ENCODE results near the gene THRB. TPM values are rescaled to one million over a fixed set of nuclear protein-coding genes. Genes with fewer than 3 reads are reported as not detected.

The THRB gene
- total RNA-seq, 3 donors from 2014 or later = 29.8 to 40.2 (median 39.2) TPM

DNA sequence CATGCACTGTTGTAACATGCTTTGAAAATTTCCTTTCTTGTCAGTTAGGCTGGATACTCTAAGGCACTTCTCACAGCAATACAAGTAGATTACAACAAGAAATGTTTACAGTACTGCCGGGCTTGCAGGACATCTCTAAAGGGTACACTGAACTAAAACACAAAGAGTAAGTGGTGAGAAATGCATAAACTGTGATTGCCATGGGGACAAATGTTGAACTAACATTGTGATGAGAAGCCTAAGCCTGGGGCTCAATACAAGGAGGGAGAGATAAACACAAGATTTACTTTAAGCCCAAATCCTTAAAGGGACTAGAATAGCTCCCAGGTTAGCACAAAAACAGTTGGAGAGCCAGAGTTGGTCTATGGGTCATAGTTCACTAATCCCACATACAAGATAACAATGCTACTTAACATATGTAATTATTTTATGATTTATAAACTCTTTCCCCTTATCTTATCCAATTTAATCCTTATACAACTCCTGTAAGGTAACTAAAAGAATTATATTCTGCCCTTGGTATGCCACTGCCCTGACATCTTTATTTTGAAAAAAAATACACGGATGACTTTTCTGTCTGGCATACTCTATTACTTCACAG, 126.9 kb downstream of the THRB start:
- Histone ChIP-seq H3K36me3 (no peaks in the 10 kb centered on the region), H3K27ac (no peak overlapping the region), H3K4me1 (peaks cover 0 to 16% of the 10 kb centered on the region in 2 donors), H3K4me3 (no peak overlapping the region), H3K27me3 (no peaks in the 10 kb centered on the region), H3K9me3 (no peaks in the 10 kb centered on the region)
- no peak for DNase-seq (ENCODE audit: low spot score in 2 of 2)
- TF ChIP-seq POLR2AphosphoS5 (IDR thresholded peaks at IDR 0.05) = no peak
- TF ChIP-seq POLR2A (IDR thresholded peaks at IDR 0.05) = no peak
- TF ChIP-seq, protein P1, sequence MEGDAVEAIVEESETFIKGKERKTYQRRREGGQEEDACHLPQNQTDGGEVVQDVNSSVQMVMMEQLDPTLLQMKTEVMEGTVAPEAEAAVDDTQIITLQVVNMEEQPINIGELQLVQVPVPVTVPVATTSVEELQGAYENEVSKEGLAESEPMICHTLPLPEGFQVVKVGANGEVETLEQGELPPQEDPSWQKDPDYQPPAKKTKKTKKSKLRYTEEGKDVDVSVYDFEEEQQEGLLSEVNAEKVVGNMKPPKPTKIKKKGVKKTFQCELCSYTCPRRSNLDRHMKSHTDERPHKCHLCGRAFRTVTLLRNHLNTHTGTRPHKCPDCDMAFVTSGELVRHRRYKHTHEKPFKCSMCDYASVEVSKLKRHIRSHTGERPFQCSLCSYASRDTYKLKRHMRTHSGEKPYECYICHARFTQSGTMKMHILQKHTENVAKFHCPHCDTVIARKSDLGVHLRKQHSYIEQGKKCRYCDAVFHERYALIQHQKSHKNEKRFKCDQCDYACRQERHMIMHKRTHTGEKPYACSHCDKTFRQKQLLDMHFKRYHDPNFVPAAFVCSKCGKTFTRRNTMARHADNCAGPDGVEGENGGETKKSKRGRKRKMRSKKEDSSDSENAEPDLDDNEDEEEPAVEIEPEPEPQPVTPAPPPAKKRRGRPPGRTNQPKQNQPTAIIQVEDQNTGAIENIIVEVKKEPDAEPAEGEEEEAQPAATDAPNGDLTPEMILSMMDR (IDR thresholded peaks at IDR 0.05) = no peak
- intact Hi-C loops (cut with DNase I; ENCODE audit: low total_unique reads) = no loop called here

GRCh38 chr3:24367216-24367615, 127.4 kb downstream of the THRB start:
- intact Hi-C loops (cut with DNase I; ENCODE audit: low total_unique reads) = no loop called here

DNA sequence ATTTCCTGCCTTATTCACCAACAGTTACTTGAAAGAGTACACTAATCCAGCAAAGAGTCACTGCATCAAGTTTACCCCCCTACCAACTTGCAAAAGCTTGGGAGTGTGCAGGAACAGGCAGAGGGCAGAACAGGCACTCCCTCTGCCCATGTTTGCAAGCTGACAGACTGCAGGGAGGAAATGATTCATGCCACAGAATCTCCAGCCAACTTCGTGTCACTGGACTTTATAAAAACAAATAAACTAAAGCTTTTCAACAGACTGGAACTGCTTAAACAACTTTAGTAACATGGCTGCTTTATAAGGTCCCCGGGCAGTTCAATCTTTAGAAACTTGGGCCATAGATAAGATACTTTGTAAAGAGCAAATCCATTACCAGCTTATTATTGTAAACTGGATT, 129.5 kb downstream of the THRB start:
- H3K4me3 ChIP-seq = no peak overlapping the region
- DNase-seq (ENCODE audit: low spot score in 2 of 2) = peak; percentile 51 to 59
- H3K27me3 ChIP-seq = no peaks in the 10 kb centered on the region
- TF ChIP-seq, protein P1 (IDR thresholded peaks at IDR 0.05) = no peak
- TF ChIP-seq POLR2A (IDR thresholded peaks at IDR 0.05) (no peak), POLR2AphosphoS5 (IDR thresholded peaks at IDR 0.05) (no peak)
- H3K4me1 ChIP-seq = peaks cover 0 to 12% of the 10 kb centered on the region in 2 donors
- H3K9me3 ChIP-seq = no peaks in the 10 kb centered on the region
- H3K36me3 ChIP-seq = no peaks in the 10 kb centered on the region
- H3K27ac ChIP-seq = peak overlapping the region; percentile 11 to 66
- intact Hi-C loops (cut with DNase I; ENCODE audit: low total_unique reads) = no loop called here

More at GRCh38 chr3:24367216-24367615, 127.4 kb downstream of the THRB start:
- H3K4me3 ChIP-seq = no peak overlapping the region
- no peaks in the 10 kb centered on the region for H3K36me3 ChIP-seq
- H3K9me3 ChIP-seq = no peaks in the 10 kb centered on the region
- DNase-seq (ENCODE audit: low spot score in 2 of 2) = no peak
- TF ChIP-seq, protein P1 (IDR thresholded peaks at IDR 0.05) = no peak
- TF ChIP-seq POLR2A (IDR thresholded peaks at IDR 0.05) (no peak), POLR2AphosphoS5 (IDR thresholded peaks at IDR 0.05) (no peak)
- H3K27me3 ChIP-seq = no peaks in the 10 kb centered on the region
- no peak overlapping the region for H3K27ac ChIP-seq
- H3K4me1 ChIP-seq = peaks cover 0 to 12% of the 10 kb centered on the region in 2 donors

DNA sequence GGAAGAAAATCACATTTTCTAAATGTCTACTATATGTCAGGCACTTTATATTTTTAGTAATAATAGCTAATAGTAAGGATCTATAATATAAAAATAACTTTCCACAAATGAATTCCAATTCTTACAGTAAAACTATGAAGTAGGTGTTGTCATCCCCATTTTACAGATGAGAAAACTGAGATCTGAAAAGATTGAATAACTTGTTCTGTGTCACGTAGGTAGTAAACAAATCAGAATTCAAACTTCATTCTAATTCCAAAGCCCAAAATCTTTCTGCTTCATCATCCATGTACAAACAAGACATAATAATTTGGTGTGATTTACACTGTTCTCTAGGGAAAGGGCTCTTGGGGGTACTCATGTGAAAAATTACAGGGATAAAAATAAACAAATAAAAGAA, 130.3 kb downstream of the THRB start:
- TF ChIP-seq, protein P1 (IDR thresholded peaks at IDR 0.05) = no peak
- TF ChIP-seq POLR2A (IDR thresholded peaks at IDR 0.05) = no peak
- no peak for TF ChIP-seq POLR2AphosphoS5 (IDR thresholded peaks at IDR 0.05)
- no peaks in the 10 kb centered on the region for H3K27me3 ChIP-seq
- no peak overlapping the region for H3K4me3 ChIP-seq
- intact Hi-C loops (cut with DNase I; ENCODE audit: low total_unique reads) = no loop called here
- no peaks in the 10 kb centered on the region for H3K9me3 ChIP-seq
- H3K27ac ChIP-seq = peak overlapping the region in 1 of 2 donors; percentile 11
- no peak for DNase-seq (ENCODE audit: low spot score in 2 of 2)
- H3K4me1 ChIP-seq = peaks cover 0 to 12% of the 10 kb centered on the region in 2 donors
- H3K36me3 ChIP-seq = no peaks in the 10 kb centered on the region

- Histone ChIP-seq H3K27me3 (no peaks in the 10 kb centered on the region), H3K36me3 (no peaks in the 10 kb centered on the region), H3K4me1 (peaks cover 0 to 12% of the 10 kb centered on the region in 2 donors), H3K4me3 (no peak overlapping the region), H3K27ac (peak overlapping the region; percentile 46 to 48), H3K9me3 (no peaks in the 10 kb centered on the region)
- intact Hi-C loops (cut with DNase I; ENCODE audit: low total_unique reads) = loop anchor here (2.0 kb wide), 1 partner anchor 26 kb away; no protein-coding TSS in a partner anchor
- TF ChIP-seq, protein P1 (IDR thresholded peaks at IDR 0.05) = no peak
- TF ChIP-seq POLR2AphosphoS5 (IDR thresholded peaks at IDR 0.05) = peak in 1 of 3 donors; percentile 47
- peak in 1 of 2 donors; percentile 39 for DNase-seq (ENCODE audit: low spot score in 2 of 2)
Measured at GRCh38 chr3:24363242-24363641, 131.4 kb downstream of the THRB start.
